ENCODE results near the gene CLIC1.

The CLIC1 gene

DNA sequence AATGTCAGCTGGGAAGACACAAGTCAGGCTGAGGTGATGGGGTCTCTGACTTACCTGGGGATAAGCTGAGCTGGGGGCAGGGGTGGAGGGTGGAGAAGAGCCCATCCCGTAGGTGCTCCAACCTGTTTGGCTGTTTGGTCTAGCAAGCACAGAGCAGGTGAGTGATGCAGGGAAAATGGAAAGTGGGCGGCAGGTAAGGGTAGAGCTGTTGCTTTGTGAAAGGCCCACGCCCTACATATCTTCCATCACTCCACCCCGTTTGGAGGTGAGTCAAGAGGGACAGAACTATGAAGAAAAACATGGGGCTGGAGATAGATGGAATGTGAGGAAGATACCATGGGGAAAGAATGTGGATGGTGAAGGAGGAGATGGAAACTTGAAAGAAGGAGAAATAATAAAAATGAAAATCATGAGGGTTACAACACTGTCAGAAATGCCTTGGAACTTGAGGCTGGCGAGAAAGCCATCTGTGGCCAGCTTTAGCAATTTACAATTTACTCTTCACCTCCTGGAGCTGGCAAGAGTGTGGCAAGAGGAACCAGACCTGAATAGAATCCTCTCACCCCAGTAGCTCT, 16.0 kb downstream of the CLIC1 start:
- ChIA-PET CTCF (interaction anchor here (0.9 to 1.4 kb wide), 3 partner anchors 9 to 17 kb away, joined by 3 to 6 read pairs (median 4); partner anchors contain the start of genes ABHD16A and DDAH2), POLR2A (no interaction called here)
- TF ChIP-seq, protein P1, sequence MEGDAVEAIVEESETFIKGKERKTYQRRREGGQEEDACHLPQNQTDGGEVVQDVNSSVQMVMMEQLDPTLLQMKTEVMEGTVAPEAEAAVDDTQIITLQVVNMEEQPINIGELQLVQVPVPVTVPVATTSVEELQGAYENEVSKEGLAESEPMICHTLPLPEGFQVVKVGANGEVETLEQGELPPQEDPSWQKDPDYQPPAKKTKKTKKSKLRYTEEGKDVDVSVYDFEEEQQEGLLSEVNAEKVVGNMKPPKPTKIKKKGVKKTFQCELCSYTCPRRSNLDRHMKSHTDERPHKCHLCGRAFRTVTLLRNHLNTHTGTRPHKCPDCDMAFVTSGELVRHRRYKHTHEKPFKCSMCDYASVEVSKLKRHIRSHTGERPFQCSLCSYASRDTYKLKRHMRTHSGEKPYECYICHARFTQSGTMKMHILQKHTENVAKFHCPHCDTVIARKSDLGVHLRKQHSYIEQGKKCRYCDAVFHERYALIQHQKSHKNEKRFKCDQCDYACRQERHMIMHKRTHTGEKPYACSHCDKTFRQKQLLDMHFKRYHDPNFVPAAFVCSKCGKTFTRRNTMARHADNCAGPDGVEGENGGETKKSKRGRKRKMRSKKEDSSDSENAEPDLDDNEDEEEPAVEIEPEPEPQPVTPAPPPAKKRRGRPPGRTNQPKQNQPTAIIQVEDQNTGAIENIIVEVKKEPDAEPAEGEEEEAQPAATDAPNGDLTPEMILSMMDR (IDR thresholded peaks at IDR 0.05; ENCODE audit: control extremely low read depth, extremely low read depth, low read depth, missing control alignments): no peak
- no peak for DNase-seq (ENCODE audit: extremely low spot score)

DNA sequence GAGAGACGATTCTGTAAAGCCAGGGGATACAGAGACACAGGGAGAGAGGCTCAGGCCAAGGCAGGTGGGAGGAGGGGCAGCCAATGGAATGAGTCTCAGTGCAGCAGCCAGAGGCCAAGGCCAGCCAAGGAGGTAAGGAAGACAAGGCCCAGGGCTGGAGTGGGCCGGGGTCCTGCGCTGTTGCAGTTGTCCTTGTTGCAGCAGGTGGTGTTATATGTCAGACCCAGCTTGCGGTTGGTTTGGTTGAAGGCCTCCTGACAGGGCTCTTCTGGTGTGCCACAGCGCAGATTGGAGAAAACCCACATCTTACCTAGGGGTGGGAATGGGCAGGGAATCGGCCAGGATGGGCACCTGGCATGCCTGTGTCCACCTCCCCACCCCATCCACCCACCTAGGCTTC, 17.3 kb downstream of the CLIC1 start:
- ChIA-PET CTCF (no interaction called here), POLR2A (no interaction called here)
- no peak for DNase-seq (ENCODE audit: extremely low spot score)
- TF ChIP-seq, protein P1 (IDR thresholded peaks at IDR 0.05; ENCODE audit: control extremely low read depth, extremely low read depth, low read depth, missing control alignments): no peak

DNA sequence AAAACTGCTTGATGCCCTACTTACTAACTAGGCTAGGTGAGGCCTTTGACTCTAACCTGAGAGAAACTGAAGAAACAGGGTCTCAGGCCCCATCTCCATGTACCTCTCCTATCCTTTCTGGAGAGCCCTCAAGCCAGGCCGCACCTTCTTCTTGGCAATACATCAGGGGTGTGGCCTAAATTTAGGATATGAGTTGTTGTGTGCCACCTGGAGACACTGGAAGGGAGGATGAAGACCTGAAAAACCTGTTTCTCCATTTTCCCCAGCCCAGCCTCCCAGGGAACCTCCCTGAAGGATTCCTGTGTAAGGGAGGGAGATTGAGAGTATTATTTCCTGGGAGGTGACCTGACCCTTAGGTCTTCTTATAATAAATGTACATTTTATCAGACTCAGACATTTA, 18.1 kb downstream of the CLIC1 start:
- TF ChIP-seq, protein P1 (IDR thresholded peaks at IDR 0.05; ENCODE audit: control extremely low read depth, extremely low read depth, low read depth, missing control alignments): no peak
- ChIA-PET CTCF (no interaction called here), POLR2A (no interaction called here)
- no peak for DNase-seq (ENCODE audit: extremely low spot score)

DNA sequence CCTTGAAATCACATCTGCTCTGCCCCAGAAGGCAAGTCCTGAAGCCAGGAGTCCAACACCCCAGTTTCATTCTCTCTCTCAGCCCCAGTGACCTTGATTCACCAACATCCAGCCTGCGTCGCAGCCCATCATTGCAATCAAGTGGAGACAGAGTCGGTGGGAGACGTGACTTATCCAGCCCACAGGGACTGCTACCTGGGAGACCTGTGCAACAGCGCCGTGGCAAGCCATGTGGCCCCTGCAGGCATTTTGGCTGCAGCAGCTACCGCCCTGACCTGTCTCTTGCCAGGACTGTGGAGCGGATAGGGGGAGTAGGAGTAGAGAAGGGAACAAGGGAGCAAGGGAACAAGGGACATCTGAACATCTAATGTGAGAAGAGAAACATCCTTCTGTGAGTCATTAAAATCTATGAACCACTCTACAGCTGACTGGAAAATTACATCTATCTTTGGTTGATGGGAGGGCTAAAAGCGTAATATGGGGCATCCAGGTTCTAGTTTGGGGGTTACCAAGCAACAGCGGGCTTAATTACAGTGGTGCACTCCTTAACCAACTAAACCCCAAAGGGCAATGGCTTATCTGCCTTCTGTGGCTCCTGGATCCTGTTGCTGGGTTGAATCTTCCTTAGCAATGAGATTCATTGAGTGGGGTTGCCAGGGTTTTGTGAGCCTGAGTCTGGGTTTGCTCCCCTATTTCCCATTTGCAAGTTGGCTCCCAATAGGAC, 18.7 kb downstream of the CLIC1 start:
- DNase-seq (ENCODE audit: extremely low spot score): no peak
- ChIA-PET POLR2A (interaction anchor here (0.6 kb wide), 1 partner anchor 118 kb away, joined by 10 read pairs; no protein-coding TSS in a partner anchor), CTCF (no interaction called here)
- TF ChIP-seq, protein P1 (IDR thresholded peaks at IDR 0.05; ENCODE audit: control extremely low read depth, extremely low read depth, low read depth, missing control alignments): no peak

DNA sequence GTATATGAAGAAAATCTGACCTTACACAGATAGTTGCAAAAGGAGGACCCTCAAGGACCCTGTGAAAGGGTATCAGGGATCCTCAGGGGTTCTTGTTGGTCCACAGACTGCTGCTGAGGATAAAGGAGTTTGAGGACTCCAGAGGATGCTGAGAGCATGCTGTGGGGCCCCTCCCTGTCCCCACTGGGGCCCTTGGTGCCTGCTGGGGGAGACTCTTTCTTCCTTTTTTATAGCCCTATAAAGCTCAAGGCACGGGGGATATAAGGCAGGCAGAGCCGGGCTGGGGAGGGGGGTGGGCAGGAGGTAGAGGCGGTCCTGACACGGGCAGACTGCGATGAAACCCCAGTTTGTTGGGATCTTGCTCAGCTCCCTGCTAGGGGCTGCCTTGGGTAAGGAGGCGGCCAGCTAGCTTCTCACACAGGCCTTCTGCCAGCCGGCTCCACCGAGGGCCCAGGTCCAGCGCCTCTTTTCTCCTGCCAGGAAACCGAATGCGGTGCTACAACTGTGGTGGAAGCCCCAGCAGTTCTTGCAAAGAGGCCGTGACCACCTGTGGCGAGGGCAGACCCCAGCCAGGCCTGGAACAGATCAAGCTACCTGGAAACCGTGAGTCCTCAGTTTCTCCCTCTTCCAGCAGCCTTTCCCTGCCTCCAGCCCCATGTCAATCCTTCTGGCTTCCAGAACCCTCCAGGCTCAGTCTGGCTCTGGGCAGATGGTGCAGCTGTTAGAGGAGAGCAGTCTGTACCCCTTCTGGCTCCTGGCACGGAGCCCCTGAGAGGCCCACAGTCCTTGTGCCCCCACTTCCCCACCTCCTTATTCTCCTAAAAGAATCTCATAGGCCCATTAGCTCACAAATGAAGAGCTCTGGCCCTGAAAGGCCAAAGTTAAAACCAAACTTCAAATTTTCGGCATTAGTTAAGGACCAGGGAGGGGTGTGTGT, 21.0 kb downstream of the CLIC1 start, which contains the start of gene LY6G6D:
Gene LY6G6D (plus strand): TSS at position 327 of the 937 bp plus-strand sequence. CDS start 8 bp downstream, at position 335.
- TF ChIP-seq, protein P1 (IDR thresholded peaks at IDR 0.05; ENCODE audit: control extremely low read depth, extremely low read depth, low read depth, missing control alignments): no peak
- no peak for DNase-seq (ENCODE audit: extremely low spot score)

More for the DNA sequence above, 21.0 kb downstream of the CLIC1 start, which contains the start of gene LY6G6D:
- CTCF ChIA-PET: interaction anchor here (0.9 to 3.1 kb wide), 7 partner anchors 8 to 237 kb away, joined by 3 to 21 read pairs (median 3); partner anchors contain the start of genes ABHD16A, ATP6V1G2, DDAH2 and MPIG6B
- POLR2A ChIA-PET: no interaction called here
